ENCODE results near the gene ADPRM.
"Not testable (repeated sequence)": the region's sequence is repeated elsewhere in the genome, so short reads cannot be mapped to it uniquely, and the experiment has no call there.

Gene ADPRM

GRCh38 chr17:10666906-10667305 is 30.5 kb upstream of the ADPRM start:
- in situ Hi-C loops (cut with HindIII; ENCODE audit: low pct_unique_long_range_greater_than_20kb, low sequenced_read_pairs) = no loop called here
- DNase-seq (ENCODE audit: low read depth in 1 of 2, low spot score in 1 of 2) = no peak

GRCh38 chr17:10668775-10669174 is 28.6 kb upstream of the ADPRM start:
- no peak for DNase-seq (ENCODE audit: low read depth in 1 of 2, low spot score in 1 of 2)
- in situ Hi-C loops (cut with HindIII; ENCODE audit: low pct_unique_long_range_greater_than_20kb, low sequenced_read_pairs) = no loop called here
- TF ChIP-seq JUND (IDR thresholded peaks at IDR 0.05; ENCODE audit: low read depth) = no peak

More at GRCh38 chr17:10666906-10667305, 30.5 kb upstream of the ADPRM start:
- TF ChIP-seq JUND (IDR thresholded peaks at IDR 0.05; ENCODE audit: low read depth) = no peak

GRCh38 chr17:10673312-10673711 is 24.1 kb upstream of the ADPRM start:
- TF ChIP-seq JUND (IDR thresholded peaks at IDR 0.05; ENCODE audit: low read depth) = no peak
- DNase-seq (ENCODE audit: low read depth in 1 of 2, low spot score in 1 of 2) = no peak
- in situ Hi-C loops (cut with HindIII; ENCODE audit: low pct_unique_long_range_greater_than_20kb, low sequenced_read_pairs) = no loop called here

- in situ Hi-C loops (cut with HindIII; ENCODE audit: low pct_unique_long_range_greater_than_20kb, low sequenced_read_pairs) = no loop called here
- DNase-seq (ENCODE audit: low read depth in 1 of 2, low spot score in 1 of 2) = no peak
- TF ChIP-seq JUND (IDR thresholded peaks at IDR 0.05; ENCODE audit: low read depth) = no peak
Observed at GRCh38 chr17:10674704-10675103, 22.7 kb upstream of the ADPRM start.

- in situ Hi-C loops (cut with HindIII; ENCODE audit: low pct_unique_long_range_greater_than_20kb, low sequenced_read_pairs) = no loop called here
- DNase-seq (ENCODE audit: low read depth in 1 of 2, low spot score in 1 of 2) = no peak
- no peak for TF ChIP-seq JUND (IDR thresholded peaks at IDR 0.05; ENCODE audit: low read depth)
Observed at GRCh38 chr17:10681866-10682446, 15.4 kb upstream of the ADPRM start.

GRCh38 chr17:10683853-10684252 is 13.5 kb upstream of the ADPRM start:
- no peak for TF ChIP-seq JUND (IDR thresholded peaks at IDR 0.05; ENCODE audit: low read depth)
- in situ Hi-C loops (cut with HindIII; ENCODE audit: low pct_unique_long_range_greater_than_20kb, low sequenced_read_pairs) = no loop called here
- DNase-seq (ENCODE audit: low read depth in 1 of 2, low spot score in 1 of 2) = peak in 1 of 2 experiments; percentile 29

GRCh38 chr17:10687499-10687898 is 9.9 kb upstream of the ADPRM start:
- no peak for DNase-seq (ENCODE audit: low read depth in 1 of 2, low spot score in 1 of 2)
- in situ Hi-C loops (cut with HindIII; ENCODE audit: low pct_unique_long_range_greater_than_20kb, low sequenced_read_pairs) = no loop called here
- TF ChIP-seq JUND (IDR thresholded peaks at IDR 0.05; ENCODE audit: low read depth) = no peak

- DNase-seq (ENCODE audit: low read depth in 1 of 2, low spot score in 1 of 2); in situ Hi-C loops (cut with HindIII; ENCODE audit: low pct_unique_long_range_greater_than_20kb, low sequenced_read_pairs): not testable (repeated sequence)
Observed at GRCh38 chr17:10695875-10696407, 1.5 kb upstream of the ADPRM start.

- in situ Hi-C loops (cut with HindIII; ENCODE audit: low pct_unique_long_range_greater_than_20kb, low sequenced_read_pairs) = no loop called here
- no peak for TF ChIP-seq JUND (IDR thresholded peaks at IDR 0.05; ENCODE audit: low read depth)
- DNase-seq (ENCODE audit: low read depth in 1 of 2, low spot score in 1 of 2) = no peak
Observed at GRCh38 chr17:10698096-10698818, 863 bp downstream of the ADPRM start.

GRCh38 chr17:10699856-10700255 is 2.5 kb downstream of the ADPRM start:
- no peak for DNase-seq (ENCODE audit: low read depth in 1 of 2, low spot score in 1 of 2)
- no peak for TF ChIP-seq JUND (IDR thresholded peaks at IDR 0.05; ENCODE audit: low read depth)
- in situ Hi-C loops (cut with HindIII; ENCODE audit: low pct_unique_long_range_greater_than_20kb, low sequenced_read_pairs) = no loop called here

- DNase-seq (ENCODE audit: low read depth in 1 of 2, low spot score in 1 of 2) = no peak
- in situ Hi-C loops (cut with HindIII; ENCODE audit: low pct_unique_long_range_greater_than_20kb, low sequenced_read_pairs) = no loop called here
- TF ChIP-seq JUND (IDR thresholded peaks at IDR 0.05; ENCODE audit: low read depth) = no peak
Observed at GRCh38 chr17:10702574-10702973, 5.2 kb downstream of the ADPRM start.

- TF ChIP-seq JUND (IDR thresholded peaks at IDR 0.05; ENCODE audit: low read depth) = no peak
- in situ Hi-C loops (cut with HindIII; ENCODE audit: low pct_unique_long_range_greater_than_20kb, low sequenced_read_pairs) = no loop called here
- DNase-seq (ENCODE audit: low read depth in 1 of 2, low spot score in 1 of 2) = no peak
Observed at GRCh38 chr17:10705727-10706126, 8.3 kb downstream of the ADPRM start.

- in situ Hi-C loops (cut with HindIII; ENCODE audit: low pct_unique_long_range_greater_than_20kb, low sequenced_read_pairs) = no loop called here
- no peak for TF ChIP-seq JUND (IDR thresholded peaks at IDR 0.05; ENCODE audit: low read depth)
- DNase-seq (ENCODE audit: low read depth in 1 of 2, low spot score in 1 of 2) = no peak
Observed at GRCh38 chr17:10713318-10713717, 15.9 kb downstream of the ADPRM start.
